GM21423 (cell line): ENCODE measurements around the gene KRT79.
"Not testable (repeated sequence)": the region's sequence is repeated elsewhere in the genome, so short reads cannot be mapped to it uniquely, and the experiment has no call there.

Experiments used
- ATAC-seq: cut with Tn5 transposase; IDR thresholded peaks from one replicate; pipeline ENCODE4 v1.9.1; 2021; ENCODE audit warnings: mild to moderate bottlenecking, moderate library complexity; ENCODE audit not compliant: unreplicated experiment

The KRT79 gene

DNA sequence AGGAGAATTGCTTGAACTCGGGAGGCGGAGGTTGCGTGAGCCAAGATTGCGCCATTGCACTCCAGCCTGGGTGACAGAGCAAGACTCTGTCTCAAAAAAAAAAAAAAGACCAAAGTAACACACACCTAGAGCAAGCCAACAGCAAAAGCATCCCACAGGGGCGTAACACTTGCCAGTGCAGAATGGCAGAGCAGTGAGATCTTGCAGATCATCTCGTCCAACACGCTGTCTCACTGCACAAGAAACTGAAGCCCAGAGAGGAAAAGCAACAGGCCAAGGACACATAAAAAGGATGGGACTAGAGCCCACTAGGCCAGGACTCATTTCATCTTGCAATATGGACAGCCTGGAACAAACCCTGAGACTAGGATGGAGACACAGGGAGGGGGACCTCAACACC, 27.4 kb upstream of the KRT79 start:
- ATAC-seq: no peak

GRCh38 chr12:52860102-52860823, 26.2 kb upstream of the KRT79 start:
- no peak for ATAC-seq

DNA sequence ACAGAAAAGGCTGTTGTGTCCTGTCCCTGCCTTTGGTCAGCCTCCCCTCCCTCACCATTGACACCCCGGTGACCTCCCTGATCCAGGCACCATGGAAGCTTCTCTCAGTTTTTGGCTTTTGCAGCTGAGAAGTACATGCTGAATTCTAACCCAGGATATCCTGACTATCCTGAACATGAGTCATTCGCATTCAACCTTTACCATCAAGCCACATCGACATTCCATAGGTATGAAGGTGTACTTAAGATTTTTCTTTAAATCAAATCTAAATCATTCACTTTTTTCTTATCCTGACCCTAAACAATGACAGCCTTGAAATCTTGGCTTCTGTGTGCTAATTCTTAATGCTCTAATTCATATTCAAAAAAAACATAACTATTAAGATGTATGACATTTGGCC, 23.4 kb upstream of the KRT79 start:
- no peak for ATAC-seq

GRCh38 chr12:52856787-52857186, 22.7 kb upstream of the KRT79 start:
- ATAC-seq: no peak

DNA sequence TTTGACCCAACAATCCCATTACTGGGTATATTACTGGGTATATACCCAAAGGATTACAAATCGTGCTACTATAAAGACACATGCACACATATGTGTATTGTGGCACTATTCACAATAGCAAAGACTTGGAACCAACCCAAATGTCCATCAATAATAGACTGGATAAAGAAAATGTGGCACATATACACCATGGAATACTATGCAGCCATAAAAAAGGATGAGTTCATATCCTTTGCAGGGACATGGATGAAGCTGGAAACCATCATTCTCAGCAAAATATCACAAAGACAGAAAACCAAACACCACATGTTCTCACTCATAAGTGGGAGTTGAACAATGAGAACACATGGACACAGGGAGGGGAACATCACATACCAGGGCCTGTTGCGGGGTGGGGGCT, 22.0 kb upstream of the KRT79 start:
- not testable (repeated sequence) for ATAC-seq

DNA sequence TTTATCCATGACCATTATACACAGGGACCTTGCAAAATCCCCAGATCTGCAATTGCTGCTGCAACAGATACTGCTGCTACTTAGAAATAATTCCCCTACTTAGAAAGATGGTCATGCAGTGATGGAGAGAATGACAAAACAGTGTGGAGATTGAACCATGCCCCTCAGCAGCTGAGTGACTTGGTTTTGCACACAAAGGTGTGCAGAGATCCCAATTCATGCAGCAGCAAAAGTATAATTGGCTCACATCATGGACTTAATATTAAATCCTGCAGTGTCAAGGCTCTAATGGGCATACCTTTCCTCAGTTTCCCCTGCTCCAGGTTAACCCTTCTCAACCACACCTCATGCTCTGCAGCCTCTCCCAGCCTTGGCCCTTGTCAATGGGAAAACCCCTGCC, 17.7 kb upstream of the KRT79 start:
- ATAC-seq: no peak

DNA sequence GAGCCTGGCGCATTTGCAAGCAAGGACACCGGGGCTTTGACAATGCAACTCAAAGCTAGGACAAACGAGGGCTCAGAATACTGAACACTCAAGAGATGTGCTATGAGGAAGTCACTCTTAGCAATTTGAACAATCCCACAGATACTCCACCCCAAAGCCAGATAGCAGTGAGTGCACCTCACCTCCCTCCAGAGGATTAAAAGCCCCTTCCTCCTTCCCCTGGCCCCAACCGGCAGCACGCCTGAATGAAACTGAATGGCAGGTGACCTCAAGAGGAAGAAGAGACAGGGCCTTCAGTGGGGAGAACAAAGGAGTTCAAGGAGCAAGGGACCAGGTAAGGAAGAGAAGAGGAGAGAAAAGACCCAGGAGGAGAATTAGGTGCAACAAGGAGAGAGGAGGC, 16.6 kb upstream of the KRT79 start:
- ATAC-seq: no peak

GRCh38 chr12:52849511-52849910, 15.4 kb upstream of the KRT79 start:
- ATAC-seq: no peak

DNA sequence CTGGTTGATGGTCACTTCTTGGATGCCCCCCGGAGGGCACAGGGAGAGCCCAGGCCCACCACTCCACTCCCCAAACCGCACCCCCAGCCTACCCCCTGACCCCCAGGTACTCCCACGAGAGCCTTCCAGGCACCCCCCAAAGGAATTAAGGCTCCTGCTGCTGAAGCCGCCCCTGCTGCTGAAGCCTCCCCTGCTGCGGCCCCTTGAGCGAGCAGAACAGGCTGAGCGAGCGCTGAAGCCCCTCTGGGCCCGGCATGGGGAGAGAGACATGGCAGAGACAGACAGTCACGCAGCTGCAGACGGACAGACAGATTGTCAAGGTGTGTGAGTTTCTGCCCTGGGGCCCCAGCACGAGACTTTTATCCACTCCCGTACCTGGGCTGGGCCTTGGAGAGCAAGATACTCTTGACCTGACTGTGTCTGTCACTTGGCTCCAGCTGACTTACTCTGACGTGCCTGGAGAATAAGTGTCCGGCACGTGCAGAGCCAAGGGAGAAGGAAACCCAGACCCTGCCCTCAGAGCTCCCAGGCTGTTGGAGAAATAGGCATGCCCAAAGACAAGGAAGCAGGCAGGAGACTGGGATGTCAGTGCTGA, 14.6 kb upstream of the KRT79 start, which contains the start of gene KRT78:
Gene KRT78 (minus strand): TSS at position 334 of the 595 bp plus-strand sequence. CDS start 64 bp downstream, at position 270.
- ATAC-seq: no peak

GRCh38 chr12:52847335-52848102, 13.4 kb upstream of the KRT79 start:
- ATAC-seq: no peak

- ATAC-seq: no peak
Measured at GRCh38 chr12:52846356-52846970, 12.4 kb upstream of the KRT79 start.

DNA sequence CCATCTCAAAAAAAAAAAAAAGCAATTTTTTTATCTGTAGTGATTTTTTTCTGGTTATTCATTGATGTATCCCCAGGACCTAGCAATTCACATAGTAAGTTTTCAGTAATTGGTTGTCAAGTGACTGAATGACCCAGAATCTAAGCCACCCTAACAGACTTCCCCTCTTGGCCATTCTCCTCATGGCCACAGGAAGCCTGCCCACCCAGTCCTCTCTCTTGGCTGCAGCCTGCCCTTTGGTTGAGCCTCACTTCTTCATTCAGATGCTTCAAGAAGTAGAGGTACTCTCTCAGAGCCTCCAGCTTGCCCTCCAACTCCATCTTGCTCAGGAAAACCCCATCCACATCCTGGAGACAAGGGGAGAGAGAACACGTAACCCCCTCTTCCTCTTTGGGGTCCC, 11.8 kb upstream of the KRT79 start:
- ATAC-seq: no peak

DNA sequence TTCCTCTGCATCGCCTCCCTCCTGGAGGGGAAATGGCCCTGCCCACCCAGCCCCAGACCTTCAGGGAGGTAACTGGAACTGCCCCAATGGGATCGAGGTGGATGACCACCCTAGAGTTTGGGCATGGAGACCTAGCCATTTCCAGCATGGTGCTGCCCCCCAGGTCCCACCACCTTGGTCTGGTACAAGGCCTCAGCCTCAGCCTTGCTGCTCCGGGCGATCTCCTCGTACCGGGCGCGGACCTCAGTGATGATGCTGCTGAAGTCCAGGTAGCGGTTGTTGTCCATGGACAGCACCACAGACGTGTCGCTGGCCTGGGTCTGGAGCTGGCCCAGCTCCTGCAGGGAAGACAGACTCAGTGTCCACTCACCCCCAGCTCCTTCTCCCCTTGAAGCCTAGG, 10.3 kb upstream of the KRT79 start:
- ATAC-seq: no peak

DNA sequence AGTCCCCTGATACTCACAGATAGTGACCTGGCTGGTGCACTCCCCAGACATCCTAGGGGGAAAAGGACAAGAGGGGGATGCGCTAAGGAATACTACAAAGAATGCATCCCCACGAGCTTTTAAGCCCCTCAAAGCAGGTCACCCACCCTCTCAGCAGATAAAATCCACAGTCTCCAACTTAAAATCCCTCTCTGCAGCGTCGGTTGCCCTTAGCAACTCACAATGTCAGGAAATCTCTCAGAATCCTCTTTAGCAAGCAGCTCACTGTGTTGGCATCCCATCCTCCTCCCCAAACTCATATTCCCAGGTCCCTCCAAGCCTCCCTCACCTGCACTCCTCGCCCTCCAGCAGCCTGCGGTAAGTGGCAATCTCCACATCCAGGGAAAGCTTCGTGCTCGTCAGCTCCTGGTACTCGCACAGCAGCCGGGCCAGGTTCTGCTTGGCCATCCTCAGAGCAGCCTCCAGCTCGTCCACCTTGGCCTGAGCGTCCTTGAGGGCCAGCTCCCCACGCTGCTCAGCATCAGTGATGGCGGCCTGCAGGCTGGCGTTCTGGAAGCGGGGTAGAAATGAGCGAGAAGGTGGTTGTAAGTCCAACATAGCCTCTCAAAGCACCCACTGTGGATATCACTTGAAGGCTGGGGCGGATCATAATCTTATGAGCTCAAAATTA, 5.5 kb upstream of the KRT79 start:
- no peak for ATAC-seq

GRCh38 chr12:52838609-52839435, 4.7 kb upstream of the KRT79 start:
- no peak for ATAC-seq

- ATAC-seq: no peak
Measured at GRCh38 chr12:52837781-52838608, 3.9 kb upstream of the KRT79 start.

DNA sequence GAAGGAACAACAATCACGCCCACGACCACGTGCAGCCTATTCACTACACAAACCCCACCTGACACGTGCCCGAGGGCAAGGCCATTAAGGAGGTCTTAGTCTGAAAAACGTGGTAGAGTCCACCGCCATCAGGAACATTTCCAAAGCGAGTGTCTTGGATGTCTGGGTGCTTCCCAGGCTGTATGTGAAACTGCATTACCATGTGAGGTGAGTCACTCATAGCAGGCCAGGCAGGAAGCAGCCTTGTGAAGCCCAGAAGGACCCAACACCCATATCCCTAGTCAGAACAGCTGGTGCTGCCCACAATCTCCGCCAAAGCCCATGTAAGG, 3.3 kb upstream of the KRT79 start:
- ATAC-seq: no peak

- ATAC-seq: no peak
Measured at GRCh38 chr12:52836491-52837412, 2.6 kb upstream of the KRT79 start.
